Trophoblast cell (in vitro differentiated cells and primary cell): ENCODE results near the gene DIAPH2.

Experiments
- DNase-seq, 2 donors: peaks; one replicate each; pipeline ENCODE4 v3.0.0-alpha.2; 2016
- H2AFZ ChIP-seq: 2 replicates; pipeline ENCODE4 v1.6.1; 2013; ENCODE audit warnings: low read length, moderate library complexity, mild to moderate bottlenecking; ENCODE audit not compliant: insufficient read depth, poor library complexity
- H2AK5ac ChIP-seq: 2 replicates; pipeline ENCODE4 v1.6.1; 2013; ENCODE audit warnings: mild to moderate bottlenecking, low read length
- H2BK120ac ChIP-seq: 2 replicates; pipeline ENCODE4 v1.6.1; 2013; ENCODE audit warnings: low read length, mild to moderate bottlenecking, moderate library complexity; ENCODE audit not compliant: insufficient read depth, poor library complexity
- H2BK12ac ChIP-seq: 2 replicates; pipeline ENCODE4 v1.6.1; 2013; ENCODE audit warnings: mild to moderate bottlenecking, low read length, moderate library complexity
- H2BK5ac ChIP-seq: 2 replicates; pipeline ENCODE4 v1.6.1; 2013; ENCODE audit warnings: low read length, low read depth, moderate library complexity, mild to moderate bottlenecking; ENCODE audit not compliant: poor library complexity
- H3K14ac ChIP-seq: 2 replicates; pipeline ENCODE4 v1.6.1; 2013; ENCODE audit warnings: mild to moderate bottlenecking, low read length
- H3K18ac ChIP-seq: 2 replicates; pipeline ENCODE4 v1.6.1; 2013; ENCODE audit warnings: mild to moderate bottlenecking, low read length
- H3K23ac ChIP-seq: 2 replicates; pipeline ENCODE4 v1.6.1; 2013; ENCODE audit warnings: low read length
- H3K27ac ChIP-seq: 2 replicates; pipeline ENCODE4 v1.5.1; 2013; ENCODE audit warnings: low read depth, mild to moderate bottlenecking, inconsistent platforms, low read length, moderate library complexity
- H3K27me3 ChIP-seq: 2 replicates; pipeline ENCODE4 v1.6.1; 2013; ENCODE audit warnings: inconsistent platforms, mild to moderate bottlenecking, low read length, moderate library complexity; ENCODE audit not compliant: insufficient read depth
- H3K36me3 ChIP-seq, 2 experiments: 1 replicate in 1 of 2; 2 replicates in 1 of 2; pipeline ENCODE4 v1.6.1; 2013; ENCODE audit warnings: low read length in 2 of 2, mild to moderate bottlenecking in 2 of 2, moderate library complexity in 1 of 2; ENCODE audit not compliant: insufficient read depth in 2 of 2, control insufficient read depth in 1 of 2
- H3K4ac ChIP-seq: 2 replicates; pipeline ENCODE4 v1.6.1; 2013; ENCODE audit warnings: low read depth, mild to moderate bottlenecking, low read length, moderate library complexity
- H3K4me1 ChIP-seq, 2 experiments: 1 replicate in 1 of 2; 2 replicates in 1 of 2; pipeline ENCODE4 v1.6.1; 2013; ENCODE audit warnings: low read length in 2 of 2, mild to moderate bottlenecking in 2 of 2, moderate library complexity in 1 of 2; ENCODE audit not compliant: insufficient read depth in 2 of 2, control insufficient read depth in 1 of 2
- H3K4me2 ChIP-seq: 2 replicates; pipeline ENCODE4 v1.6.1; 2013; ENCODE audit warnings: inconsistent platforms, mild to moderate bottlenecking, low read length, moderate library complexity
- H3K4me3 ChIP-seq: 2 replicates; pipeline ENCODE4 v1.5.1; 2013; ENCODE audit warnings: mild to moderate bottlenecking, low read depth, low read length, inconsistent platforms
- H3K79me1 ChIP-seq: one replicate; pipeline ENCODE4 v1.6.1; 2013; ENCODE audit warnings: low read length
- H3K79me2 ChIP-seq: 2 replicates; pipeline ENCODE4 v1.6.1; 2013; ENCODE audit warnings: low read length, mild to moderate bottlenecking; ENCODE audit not compliant: control insufficient read depth, insufficient read depth, poor library complexity
- H3K9ac ChIP-seq: 2 replicates; pipeline ENCODE4 v1.6.1; 2013; ENCODE audit warnings: mild to moderate bottlenecking, low read length
- H3K9me3 ChIP-seq: 2 replicates; pipeline ENCODE4 v1.6.1; 2013; ENCODE audit warnings: low read depth, mild to moderate bottlenecking, control low read depth, inconsistent platforms, low read length; ENCODE audit not compliant: insufficient read depth
- H4K12ac ChIP-seq: 2 replicates; pipeline ENCODE4 v1.6.1; 2013; ENCODE audit warnings: low read depth, mild to moderate bottlenecking, low read length, moderate library complexity
- H4K8ac ChIP-seq: 2 replicates; pipeline ENCODE4 v1.6.1; 2013; ENCODE audit warnings: low read depth, mild to moderate bottlenecking, low read length, moderate library complexity
- H4K91ac ChIP-seq: one replicate; pipeline ENCODE4 v1.6.1; 2013; ENCODE audit warnings: low read depth, mild to moderate bottlenecking, low read length, moderate library complexity
- WGBS: extraction: QIAGEN DNeasy Blood & Tissue Kit; methylation state at CpG from one replicate; pipeline ENCODE4 v1.1.7; 2013; ENCODE audit warnings: missing lambda C conversion rate; ENCODE audit not compliant: insufficient read length, insufficient coverage; ENCODE audit errors: extremely low coverage; 5-methylcytosine and 5-hydroxymethylcytosine counted together

DIAPH2 gene

DNA sequence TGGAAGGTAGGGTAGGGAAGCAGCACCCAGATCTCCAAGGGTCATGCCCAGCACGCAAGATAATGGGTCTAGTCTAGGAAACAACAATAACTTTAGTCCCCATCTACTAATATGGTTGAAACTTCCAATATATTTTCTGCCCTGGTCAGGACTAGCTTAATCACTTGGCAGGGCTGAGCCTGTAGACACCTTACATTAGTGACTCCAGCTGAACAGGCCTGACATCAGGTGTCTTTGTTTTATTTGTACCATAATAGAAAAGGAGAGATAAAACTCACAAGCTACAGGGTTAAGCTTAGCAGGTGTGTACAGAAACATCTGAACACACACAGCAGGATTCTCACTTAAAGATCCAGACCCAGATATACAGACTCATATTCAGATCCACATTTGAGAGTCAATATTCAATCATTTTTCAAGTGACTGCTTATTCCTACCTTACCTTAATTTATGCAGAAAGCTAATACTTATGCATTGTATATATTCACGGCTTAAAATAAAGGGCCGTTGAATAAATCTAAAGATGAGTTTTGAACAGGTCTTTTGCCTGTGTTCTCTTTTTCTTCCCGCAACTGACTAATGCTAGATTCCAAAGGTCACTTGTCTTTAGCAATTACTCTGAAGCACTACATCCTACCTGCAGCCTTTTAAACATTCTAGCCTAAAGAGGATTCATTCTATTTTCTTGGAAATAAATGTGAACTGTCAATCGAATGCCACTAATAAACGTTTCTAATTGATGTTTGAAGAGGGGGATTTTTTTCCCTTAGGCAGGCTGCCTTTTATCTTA lies 944.4 kb downstream of the DIAPH2 start:
- H3K23ac ChIP-seq, result no peak overlapping the region
- no peak overlapping the region for H4K12ac ChIP-seq
- H3K4me2 ChIP-seq, result no peak overlapping the region
- H2AFZ ChIP-seq, result no peak overlapping the region
- no peak overlapping the region for H2AK5ac ChIP-seq
- no peak overlapping the region for H3K27ac ChIP-seq
- no peaks in the 10 kb centered on the region for H3K36me3 ChIP-seq
- H3K9me3 ChIP-seq, result no peaks in the 10 kb centered on the region
- H2BK12ac ChIP-seq, result no peak overlapping the region
- no peak overlapping the region for H4K91ac ChIP-seq
- no peaks in the 10 kb centered on the region for H3K27me3 ChIP-seq
- no CpG with 5 or more reads among the region's 6 CpGs for WGBS
- no peak overlapping the region for H3K9ac ChIP-seq
- H2BK5ac ChIP-seq, result no peak overlapping the region
- no peaks in the 10 kb centered on the region for H3K79me2 ChIP-seq
- H3K14ac ChIP-seq, result no peak overlapping the region
- H4K8ac ChIP-seq, result no peak overlapping the region
- H3K4me1 ChIP-seq, result no peaks in the 10 kb centered on the region
- no peak overlapping the region for H3K18ac ChIP-seq
- DNase-seq, result no peak
- H3K4me3 ChIP-seq, result no peak overlapping the region
- no peak overlapping the region for H2BK120ac ChIP-seq
- no peaks in the 10 kb centered on the region for H3K79me1 ChIP-seq
- no peak overlapping the region for H3K4ac ChIP-seq

GRCh38 chrX:97629597-97629985 lies 944.9 kb downstream of the DIAPH2 start:
- Histone ChIP-seq H3K4me3 (no peak overlapping the region), H3K79me2 (no peaks in the 10 kb centered on the region), H2AFZ (no peak overlapping the region), H4K91ac (no peak overlapping the region), H3K14ac (no peak overlapping the region), H2BK5ac (no peak overlapping the region), H3K4me2 (no peak overlapping the region), H3K4ac (no peak overlapping the region), H2AK5ac (no peak overlapping the region), H4K8ac (no peak overlapping the region), H3K23ac (no peak overlapping the region), H3K4me1 (no peaks in the 10 kb centered on the region), H3K27me3 (no peaks in the 10 kb centered on the region), H2BK120ac (no peak overlapping the region), H3K9ac (no peak overlapping the region), H3K36me3 (no peaks in the 10 kb centered on the region), H3K79me1 (no peaks in the 10 kb centered on the region), H2BK12ac (no peak overlapping the region), H3K27ac (no peak overlapping the region), H4K12ac (no peak overlapping the region), H3K9me3 (no peaks in the 10 kb centered on the region), H3K18ac (no peak overlapping the region)
- no peak for DNase-seq

DNA sequence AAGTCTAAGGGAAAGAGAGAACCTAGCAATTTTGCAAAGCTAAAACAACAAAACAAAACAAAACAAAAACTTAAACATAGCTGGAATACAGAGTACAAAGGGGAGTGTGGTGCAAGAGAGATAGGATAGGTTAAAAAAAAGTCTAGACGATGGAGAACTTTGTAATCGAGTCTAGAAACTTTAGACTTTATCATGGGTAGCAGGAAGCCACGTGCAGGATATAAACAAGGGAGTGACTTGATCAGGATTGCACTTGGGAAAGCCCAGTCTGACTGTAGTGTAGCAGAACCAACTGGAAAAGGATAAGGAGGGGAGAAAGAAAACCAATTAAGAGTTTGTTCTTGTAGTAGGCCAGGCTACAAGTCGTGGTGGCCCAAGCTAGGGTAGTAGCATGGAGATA lies 949.2 kb downstream of the DIAPH2 start:
- Histone ChIP-seq H3K4me1 (no peaks in the 10 kb centered on the region), H3K4ac (no peak overlapping the region), H2AFZ (no peak overlapping the region), H3K79me2 (no peaks in the 10 kb centered on the region), H3K27ac (no peak overlapping the region), H3K4me2 (no peak overlapping the region), H3K14ac (no peak overlapping the region), H3K79me1 (no peaks in the 10 kb centered on the region), H4K91ac (no peak overlapping the region), H3K36me3 (no peaks in the 10 kb centered on the region), H4K8ac (no peak overlapping the region), H3K9me3 (no peaks in the 10 kb centered on the region), H3K4me3 (no peak overlapping the region), H3K27me3 (no peaks in the 10 kb centered on the region), H4K12ac (no peak overlapping the region), H3K18ac (no peak overlapping the region), H3K9ac (no peak overlapping the region), H3K23ac (no peak overlapping the region), H2BK5ac (no peak overlapping the region), H2BK120ac (no peak overlapping the region), H2AK5ac (no peak overlapping the region), H2BK12ac (no peak overlapping the region)
- no peak for DNase-seq
- WGBS, result no CpG with 5 or more reads among the region's 4 CpGs

GRCh38 chrX:97636473-97637140 lies 952.0 kb downstream of the DIAPH2 start:
- no peak overlapping the region for H2BK5ac ChIP-seq
- no peak overlapping the region for H2BK120ac ChIP-seq
- H2BK12ac ChIP-seq, result no peak overlapping the region

More at GRCh38 chrX:97636473-97637140, 952.0 kb downstream of the DIAPH2 start:
- no peaks in the 10 kb centered on the region for H3K79me2 ChIP-seq
- H3K4me3 ChIP-seq, result no peak overlapping the region
- H2AFZ ChIP-seq, result no peak overlapping the region
- no peaks in the 10 kb centered on the region for H3K4me1 ChIP-seq
- H3K18ac ChIP-seq, result no peak overlapping the region
- no peak overlapping the region for H3K23ac ChIP-seq
- H3K36me3 ChIP-seq, result no peaks in the 10 kb centered on the region
- no peak overlapping the region for H4K12ac ChIP-seq
- H3K4me2 ChIP-seq, result no peak overlapping the region
- no peak overlapping the region for H3K27ac ChIP-seq
- no peak overlapping the region for H4K91ac ChIP-seq
- H3K14ac ChIP-seq, result no peak overlapping the region
- WGBS, result no CpG with 5 or more reads among the region's 5 CpGs
- DNase-seq, result no peak
- H3K27me3 ChIP-seq, result no peaks in the 10 kb centered on the region
- no peak overlapping the region for H4K8ac ChIP-seq
- H3K79me1 ChIP-seq, result no peaks in the 10 kb centered on the region
- no peak overlapping the region for H2AK5ac ChIP-seq
- no peak overlapping the region for H3K4ac ChIP-seq
- H3K9me3 ChIP-seq, result no peaks in the 10 kb centered on the region
- no peak overlapping the region for H3K9ac ChIP-seq
